ENCODE data around the gene CTSW.

The CTSW gene

GRCh38 chr11:65919573-65920371 lies 40.1 kb downstream of the CTSW start:
- no peak for DNase-seq (ENCODE audit: extremely low read depth in 1 of 2, low read depth in 1 of 2)

DNA sequence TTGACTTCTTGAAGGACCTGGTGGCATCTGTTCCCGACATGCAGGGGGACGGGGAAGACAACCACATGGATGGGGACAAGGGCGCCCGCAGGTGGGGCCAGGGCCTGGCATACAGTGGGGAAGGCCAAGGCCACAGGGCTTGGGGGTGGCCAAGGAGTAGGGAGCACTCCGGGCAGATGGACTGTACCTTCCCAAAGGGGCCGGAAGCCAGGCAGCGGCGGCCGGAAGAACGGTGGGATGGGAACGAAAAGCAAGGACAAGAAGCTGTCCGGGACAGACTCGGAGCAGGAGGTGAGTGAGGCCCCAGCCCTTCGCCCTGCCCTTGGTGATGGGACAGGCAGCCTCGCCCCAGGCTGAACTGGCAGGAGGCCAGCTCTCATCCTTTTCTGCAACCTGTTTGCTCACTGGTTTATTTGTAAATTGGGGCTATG lies 40.8 kb downstream of the CTSW start:
- no peak for DNase-seq (ENCODE audit: extremely low read depth in 1 of 2, low read depth in 1 of 2)

GRCh38 chr11:65921033-65921555 lies 41.5 kb downstream of the CTSW start:
- DNase-seq (ENCODE audit: extremely low read depth in 1 of 2, low read depth in 1 of 2): no peak

GRCh38 chr11:65921876-65922275 lies 42.2 kb downstream of the CTSW start:
- DNase-seq (ENCODE audit: extremely low read depth in 1 of 2, low read depth in 1 of 2): no peak

GRCh38 chr11:65922565-65922964 lies 42.9 kb downstream of the CTSW start:
- no peak for DNase-seq (ENCODE audit: extremely low read depth in 1 of 2, low read depth in 1 of 2)

GRCh38 chr11:65925397-65925796 lies 45.8 kb downstream of the CTSW start:
- DNase-seq (ENCODE audit: extremely low read depth in 1 of 2, low read depth in 1 of 2): no peak

DNA sequence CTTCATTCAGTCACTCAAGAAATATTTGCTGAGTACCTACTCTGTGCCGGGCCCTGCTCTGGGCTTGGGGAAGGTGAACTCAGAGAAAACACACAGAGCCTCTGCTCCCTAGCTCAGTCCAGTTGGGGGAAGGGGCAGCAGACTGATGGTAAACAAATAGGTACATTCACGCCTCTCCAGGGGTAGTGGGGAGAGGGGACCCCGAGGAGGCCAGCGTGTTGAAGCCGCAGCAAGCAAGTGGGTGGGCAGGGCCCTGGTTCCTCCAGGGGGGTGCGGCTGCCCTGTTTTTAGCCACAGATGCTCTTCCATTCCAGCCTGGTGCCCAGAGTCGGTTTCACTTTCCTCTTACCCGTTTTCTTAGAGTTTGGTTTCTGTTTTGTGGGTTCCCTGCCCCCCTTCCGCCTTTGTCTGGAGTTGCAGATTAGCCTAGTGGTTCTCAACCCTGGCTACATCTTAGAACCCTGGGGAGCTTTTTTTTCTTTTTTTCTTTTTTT lies 48.3 kb downstream of the CTSW start:
- peak; percentile 47 to 72 for DNase-seq (ENCODE audit: extremely low read depth in 1 of 2, low read depth in 1 of 2)

- DNase-seq (ENCODE audit: extremely low read depth in 1 of 2, low read depth in 1 of 2): no peak
Measured at GRCh38 chr11:65928667-65929066, 49.0 kb downstream of the CTSW start.

DNA sequence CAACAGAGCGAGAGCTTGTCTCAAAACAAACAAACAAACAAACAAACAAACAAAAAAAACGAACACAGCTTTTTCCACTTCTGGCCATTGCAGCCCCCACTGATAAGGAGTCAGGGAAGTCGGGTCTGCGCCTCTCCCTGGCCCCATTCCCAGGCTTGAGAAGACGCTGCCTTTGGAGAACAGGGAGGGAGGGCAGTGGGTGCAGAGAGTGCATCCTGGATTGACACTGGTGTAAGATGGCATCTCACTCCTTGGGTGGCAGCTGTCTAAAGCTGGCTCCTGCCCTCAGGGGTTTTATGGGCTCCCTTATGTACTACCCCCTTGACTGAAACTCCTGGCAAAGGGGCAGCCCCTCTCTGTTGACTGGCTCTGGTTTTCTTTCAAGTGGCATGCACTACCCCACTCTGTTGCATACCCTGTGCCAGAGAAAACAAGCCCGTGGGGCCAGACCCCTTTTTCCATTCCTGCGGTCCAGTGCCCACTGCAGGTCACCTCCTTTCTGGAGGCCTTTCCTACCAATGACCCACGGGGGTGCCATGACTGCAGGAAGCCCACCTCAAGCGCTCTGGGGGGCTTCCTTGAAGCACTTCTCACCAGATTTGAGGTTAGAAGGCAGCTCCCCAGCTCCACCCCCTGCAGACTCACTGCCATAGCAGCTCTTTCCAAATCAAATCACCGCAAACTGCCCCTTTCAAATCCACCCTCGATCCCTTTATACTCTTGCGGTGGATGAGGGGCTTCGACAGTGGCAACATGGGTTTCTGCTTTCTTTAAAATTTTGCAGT lies 52.3 kb downstream of the CTSW start:
- DNase-seq (ENCODE audit: extremely low read depth in 1 of 2, low read depth in 1 of 2): no peak

- DNase-seq (ENCODE audit: extremely low read depth in 1 of 2, low read depth in 1 of 2): no peak
Measured at GRCh38 chr11:65932558-65932919, 52.9 kb downstream of the CTSW start.
